ENCODE data around the gene ZGPAT.
"Not testable (repeated sequence)": the region's sequence is repeated elsewhere in the genome, so short reads cannot be mapped to it uniquely, and the experiment has no call there.

ZGPAT gene

GRCh38 chr20:63702036-63702665 is 5.7 kb upstream of the ZGPAT start:
- H3K4me3 ChIP-seq (ENCODE audit: low read depth, low read length): no peak overlapping the region

DNA sequence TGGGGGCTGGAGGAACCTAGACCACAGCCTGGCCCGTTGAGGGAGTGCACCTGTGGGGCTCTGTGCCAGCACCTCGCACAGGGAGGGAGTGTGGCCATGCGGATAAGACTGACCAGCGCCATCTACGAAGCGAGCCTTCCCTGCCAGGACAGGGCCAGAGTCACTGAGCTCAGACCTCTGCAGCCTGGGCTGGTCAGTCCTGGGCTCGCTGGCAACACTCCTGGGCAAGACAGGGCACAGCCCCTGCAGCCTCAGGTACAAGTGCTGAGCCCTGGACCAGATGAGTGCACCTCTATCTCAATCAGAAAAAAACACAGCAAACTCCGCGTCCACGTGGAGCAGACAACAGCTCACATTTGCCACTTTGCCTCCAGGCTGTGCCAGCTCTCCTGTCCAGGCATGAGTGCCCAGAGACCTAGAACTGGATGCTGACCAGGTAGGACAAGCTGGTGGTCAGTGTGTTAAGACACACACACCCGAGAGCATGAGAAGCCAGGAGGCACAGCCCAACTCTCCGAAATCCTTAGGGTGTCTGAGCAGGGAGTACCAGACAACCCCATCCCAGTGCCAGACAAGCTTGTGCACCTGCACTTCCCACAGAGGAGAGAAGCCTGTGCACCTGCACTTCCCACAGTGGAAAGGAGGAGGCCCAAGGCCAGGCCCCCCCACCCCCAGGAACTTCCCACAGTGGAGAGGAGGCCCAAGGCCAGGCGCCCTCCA is 4.9 kb upstream of the ZGPAT start:
- no peak overlapping the region for H3K4me3 ChIP-seq (ENCODE audit: low read depth, low read length)

GRCh38 chr20:63703471-63703975 is 4.3 kb upstream of the ZGPAT start:
- H3K4me3 ChIP-seq (ENCODE audit: low read depth, low read length): no peak overlapping the region

GRCh38 chr20:63703976-63704748 is 3.7 kb upstream of the ZGPAT start:
- no peak overlapping the region for H3K4me3 ChIP-seq (ENCODE audit: low read depth, low read length)

DNA sequence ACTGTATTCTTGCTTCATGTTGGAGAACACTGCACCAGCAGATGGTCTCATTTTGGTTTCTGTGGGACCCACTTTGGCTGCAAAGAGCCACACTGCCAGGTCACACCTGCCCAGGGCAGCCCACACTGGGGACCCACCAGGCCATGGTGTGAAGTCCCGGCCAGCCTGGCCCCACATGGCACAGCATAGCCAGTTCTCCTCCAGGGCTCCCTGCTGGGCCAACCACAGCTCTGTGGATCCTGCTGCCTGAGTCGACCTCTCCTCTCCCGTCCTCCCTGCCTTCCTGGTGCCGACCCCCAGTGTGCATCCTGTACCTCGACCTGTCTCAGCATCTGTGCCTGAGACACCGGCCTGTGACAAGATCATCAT is 3.1 kb upstream of the ZGPAT start:
- H3K4me3 ChIP-seq (ENCODE audit: low read depth, low read length): no peak overlapping the region

DNA sequence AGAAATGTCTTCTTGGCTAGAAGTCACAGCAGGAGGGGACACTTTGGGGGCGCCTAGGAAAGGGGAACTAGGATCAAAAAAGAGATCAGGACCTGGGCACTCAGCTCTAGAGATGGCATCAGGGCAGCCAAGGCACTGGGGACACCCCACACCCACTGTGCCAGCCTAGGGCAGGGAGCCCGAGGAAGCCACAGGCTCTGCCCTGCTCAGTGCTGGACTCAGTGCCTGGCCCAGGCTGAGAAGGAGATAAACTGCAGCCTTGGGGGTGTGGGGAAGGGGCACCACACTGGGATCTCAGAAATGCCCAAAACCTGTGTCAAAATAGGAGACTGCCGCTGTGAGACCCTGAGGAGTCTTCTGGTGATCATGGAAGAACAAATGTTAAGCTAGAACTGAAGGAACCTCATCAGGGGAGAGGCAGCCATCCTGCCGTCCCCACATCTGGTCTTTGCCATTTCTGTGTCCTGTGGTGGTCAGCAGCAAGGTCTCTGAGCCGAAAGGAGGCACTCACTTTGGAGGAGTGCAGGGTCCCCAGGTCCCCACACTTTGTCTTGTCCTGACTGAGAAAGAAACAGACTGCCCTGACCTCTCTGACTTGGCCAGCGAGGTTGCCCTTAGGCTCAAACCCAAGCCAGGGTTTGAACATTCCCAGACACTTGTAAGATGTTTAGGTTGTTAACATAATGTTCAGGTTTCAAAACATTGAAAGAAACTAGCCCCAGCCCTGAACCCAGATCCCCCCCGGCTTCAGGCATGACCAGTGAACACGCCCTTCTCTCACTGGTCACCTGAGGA is 2.4 kb upstream of the ZGPAT start:
- no peak overlapping the region for H3K4me3 ChIP-seq (ENCODE audit: low read depth, low read length)

- no peak overlapping the region for H3K4me3 ChIP-seq (ENCODE audit: low read depth, low read length)
Measured at GRCh38 chr20:63706027-63706695, 1.7 kb upstream of the ZGPAT start.

DNA sequence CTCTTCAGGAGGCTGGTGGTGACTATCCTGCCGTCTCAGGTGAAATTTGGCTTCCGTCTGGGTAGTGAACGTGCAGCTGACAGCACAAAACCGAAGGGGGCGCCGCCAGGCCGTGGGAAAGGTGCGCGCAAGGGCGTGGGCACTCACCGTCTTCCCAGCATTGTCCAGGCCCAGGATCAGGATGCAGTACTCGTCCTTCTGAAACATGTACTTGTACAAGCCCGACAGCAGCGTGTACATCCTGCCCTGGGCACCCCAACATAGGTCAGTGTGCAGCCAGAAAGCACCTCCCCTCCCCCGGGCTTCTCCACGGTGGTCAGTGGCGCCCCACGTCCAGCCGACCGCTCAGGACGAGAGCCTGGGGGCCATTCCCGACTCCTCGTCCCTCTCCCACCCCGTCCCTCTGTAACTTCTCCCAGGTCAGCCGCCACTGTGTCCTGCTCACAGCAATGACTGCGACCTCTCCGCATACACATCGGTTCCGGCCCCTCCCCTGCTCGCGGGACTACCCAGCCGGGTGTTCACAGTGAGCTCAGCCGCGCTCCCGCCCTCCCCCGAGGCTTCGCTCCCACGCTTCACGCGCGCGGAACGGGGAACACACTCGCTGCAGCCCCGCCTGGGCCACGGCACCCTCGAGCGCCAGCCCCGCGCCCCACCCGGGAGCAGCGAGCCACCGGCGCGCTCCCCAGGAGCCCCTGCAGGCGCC is 834 bp upstream of the ZGPAT start:
- peak overlapping the region; percentile 91 for H3K4me3 ChIP-seq (ENCODE audit: low read depth, low read length)

- peak overlapping the region; percentile 91 for H3K4me3 ChIP-seq (ENCODE audit: low read depth, low read length)
Measured at GRCh38 chr20:63708301-63709148, 686 bp downstream of the ZGPAT start.

GRCh38 chr20:63709149-63709527 is 1.3 kb downstream of the ZGPAT start:
- peak overlapping the region; percentile 91 for H3K4me3 ChIP-seq (ENCODE audit: low read depth, low read length)

DNA sequence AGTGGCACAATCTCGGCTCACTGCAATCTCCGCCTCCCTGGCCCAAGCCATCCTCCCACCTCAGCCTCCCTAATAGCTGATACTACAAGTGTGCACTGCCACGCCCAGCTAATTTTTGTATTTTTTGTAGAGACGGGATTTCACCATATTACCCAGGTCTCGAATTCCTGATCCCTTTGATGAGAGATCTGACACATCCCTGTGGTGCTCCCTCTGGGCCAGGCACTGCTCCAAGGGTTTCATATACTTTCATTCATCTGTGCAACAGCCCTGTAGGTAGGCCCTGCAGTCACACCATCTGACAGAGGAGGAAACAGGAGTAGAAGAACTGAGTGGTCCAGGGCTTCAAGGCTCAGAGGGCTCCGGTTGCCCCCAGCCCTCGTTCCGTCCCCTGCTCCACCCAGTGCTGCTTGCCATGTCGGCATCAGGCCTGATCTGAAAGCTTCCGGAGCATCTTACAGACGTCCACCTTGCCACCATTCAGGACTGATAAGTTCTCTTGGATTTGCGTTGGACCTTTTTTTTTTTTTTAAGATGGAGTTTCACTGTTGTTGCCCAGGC is 3.3 kb downstream of the ZGPAT start:
- H3K4me3 ChIP-seq (ENCODE audit: low read depth, low read length): no peak overlapping the region

DNA sequence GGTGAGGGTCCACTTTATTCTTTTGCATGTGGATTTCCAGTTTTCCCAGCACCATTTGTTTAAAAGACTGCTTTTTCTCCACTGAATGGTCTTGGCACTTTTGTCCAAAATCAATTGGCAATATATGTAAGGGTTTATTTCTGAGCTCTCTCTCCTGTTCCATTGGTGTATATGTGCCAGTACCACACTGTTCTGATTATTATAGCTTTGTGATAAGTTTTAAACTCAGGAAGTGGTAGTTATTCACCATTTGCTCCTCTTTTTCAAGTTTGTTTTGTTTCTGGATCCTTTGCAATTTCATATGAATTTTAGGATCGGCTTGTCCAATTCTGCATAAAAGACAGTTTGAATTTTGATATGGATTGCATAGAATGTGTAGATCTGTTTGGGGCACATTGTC is 4.4 kb downstream of the ZGPAT start:
- no peak overlapping the region for H3K4me3 ChIP-seq (ENCODE audit: low read depth, low read length)

- no peak overlapping the region for H3K4me3 ChIP-seq (ENCODE audit: low read depth, low read length)
Measured at GRCh38 chr20:63714858-63715257, 7.0 kb downstream of the ZGPAT start.

DNA sequence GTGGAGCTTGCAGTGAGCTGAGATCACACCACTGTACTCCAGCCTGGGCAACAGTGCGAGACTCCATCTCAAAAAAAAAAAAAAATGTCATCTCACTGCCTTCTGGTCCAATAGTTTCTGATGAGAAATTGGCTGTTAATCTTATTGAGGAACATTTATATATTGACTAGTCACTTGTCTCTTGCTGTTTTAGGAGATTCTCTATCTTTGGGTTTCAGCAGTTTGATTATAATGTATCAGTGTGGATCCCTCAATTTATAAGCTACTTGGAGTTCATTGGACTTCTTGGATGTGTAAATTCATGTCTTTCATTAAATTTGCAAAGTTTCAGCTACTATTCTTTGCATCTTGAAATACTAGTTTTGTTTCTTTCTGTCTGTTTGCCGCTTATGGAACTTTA is 11.2 kb downstream of the ZGPAT start:
- H3K4me3 ChIP-seq (ENCODE audit: low read depth, low read length): no peak overlapping the region

DNA sequence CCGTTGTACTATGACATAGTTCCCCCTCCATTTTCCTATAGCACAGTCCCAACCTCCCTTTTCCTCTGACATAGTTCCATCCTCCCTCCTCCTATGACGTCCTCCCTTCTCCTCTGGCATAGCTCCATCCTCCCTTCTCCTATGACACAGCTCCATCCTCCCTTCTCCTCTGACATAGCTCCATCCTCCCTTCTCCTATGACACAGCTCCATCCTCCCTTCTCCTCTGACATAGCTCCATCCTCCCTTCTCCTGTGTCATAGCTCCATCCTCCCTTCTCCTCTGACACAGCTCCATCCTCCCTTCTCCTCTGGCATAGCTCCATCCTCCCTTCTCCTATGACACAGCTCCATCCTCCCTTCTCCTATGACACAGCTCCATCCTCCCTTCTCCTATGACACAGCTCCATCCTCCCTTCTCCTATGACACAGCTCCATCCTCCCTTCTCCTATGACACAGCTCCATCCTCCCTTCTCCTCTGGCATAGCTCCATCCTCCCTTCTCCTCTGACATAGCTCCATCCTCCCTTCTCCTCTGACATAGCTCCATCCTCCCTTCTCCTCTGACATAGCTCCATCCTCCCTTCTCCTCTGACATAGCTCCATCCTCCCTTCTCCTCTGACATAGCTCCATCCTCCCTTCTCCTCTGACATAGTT is 15.3 kb downstream of the ZGPAT start:
- H3K4me3 ChIP-seq (ENCODE audit: low read depth, low read length): not testable (repeated sequence)

DNA sequence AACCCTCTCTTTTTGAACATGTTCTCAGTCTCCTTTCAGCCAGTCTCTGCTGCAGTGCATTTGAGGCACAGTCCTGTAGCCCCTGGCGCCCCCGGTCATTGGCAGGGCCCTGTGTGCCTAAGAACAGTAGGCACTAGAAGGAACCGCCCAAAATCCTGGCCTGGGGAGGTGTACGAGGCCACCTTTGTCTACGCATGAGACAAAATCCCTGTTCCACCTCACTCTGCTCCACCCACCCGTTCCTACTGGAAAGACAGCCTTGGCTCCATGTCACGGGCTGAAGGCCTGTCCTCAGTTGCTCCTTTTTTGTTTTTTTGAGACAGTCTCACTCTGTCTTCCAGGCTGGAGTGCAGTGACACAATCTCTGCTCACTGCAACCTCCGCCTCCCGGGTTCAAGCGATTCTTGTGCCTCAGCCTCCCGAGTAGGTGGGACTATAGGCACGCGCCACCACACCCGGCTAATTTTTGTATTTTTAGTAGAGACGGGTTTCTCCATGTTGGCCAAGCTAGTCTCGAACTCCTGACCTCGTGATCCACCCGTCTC is 22.4 kb downstream of the ZGPAT start:
- not testable (repeated sequence) for H3K4me3 ChIP-seq (ENCODE audit: low read depth, low read length)

DNA sequence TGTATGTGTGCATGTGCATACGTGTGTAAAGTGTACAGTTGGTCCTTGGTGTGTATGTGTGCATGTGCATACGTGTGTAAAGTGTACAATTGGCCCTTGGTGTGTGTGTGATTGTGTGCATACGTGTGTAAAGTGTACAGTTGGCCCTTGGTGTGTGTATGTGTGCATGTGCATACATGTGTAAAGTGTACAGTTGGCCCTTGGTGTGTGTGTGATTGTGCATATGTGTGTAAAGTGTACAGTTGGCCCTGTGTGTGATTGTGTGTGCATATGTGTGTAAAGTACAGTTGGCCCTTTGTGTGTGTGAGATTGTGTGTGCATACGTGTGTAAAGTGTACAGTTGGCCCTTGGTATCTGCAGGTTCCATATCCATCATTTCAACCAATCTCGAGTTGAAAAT is 23.6 kb downstream of the ZGPAT start:
- H3K4me3 ChIP-seq (ENCODE audit: low read depth, low read length): no peak overlapping the region

All from iPS-11a (cell line).